OCI-LY1 (cell line): ENCODE results near the gene TMEM114.

ENCODE experiments used
- EZH2 ChIP-seq: fragments of 200-600 bp; sonication (generic), shearing (Covaris generic); IDR thresholded peaks from 2 replicates; pipeline ENCODE4 v1.8.0; 2017; ENCODE audit warnings: borderline replicate concordance, mixed run types, mild to moderate bottlenecking, antibody characterized with exemption, low read length, moderate library complexity, mixed read lengths
- TF ChIP-seq, protein P1 (sequence below): fragments of 200-600 bp; sonication (generic), shearing (Covaris generic); IDR thresholded peaks from 2 replicates; pipeline ENCODE4 v1.5.1; 2017; ENCODE audit warnings: mild to moderate bottlenecking, antibody characterized with exemption, low read length, moderate library complexity, mixed read lengths

DNA sequence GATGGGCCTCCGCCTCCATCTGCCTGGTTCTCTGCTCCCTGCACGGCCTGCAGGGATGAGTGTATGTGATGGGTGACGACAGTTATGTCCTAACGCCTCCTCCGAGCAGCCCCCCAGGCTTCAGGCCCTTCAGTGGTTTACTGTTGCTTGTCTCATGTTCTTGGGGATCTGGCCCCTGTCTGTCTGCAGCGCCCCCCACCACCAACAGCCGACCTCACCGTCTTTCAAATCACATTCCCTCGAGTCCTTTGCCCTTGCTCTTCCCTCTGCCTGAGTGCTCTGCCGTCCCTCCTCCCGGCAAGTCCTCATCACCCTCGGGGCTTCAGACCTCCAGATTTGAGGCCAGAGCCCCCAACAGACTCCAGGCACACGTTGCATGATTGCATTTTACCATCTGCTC lies 49.4 kb upstream of the TMEM114 start:
- TF ChIP-seq, protein P1, sequence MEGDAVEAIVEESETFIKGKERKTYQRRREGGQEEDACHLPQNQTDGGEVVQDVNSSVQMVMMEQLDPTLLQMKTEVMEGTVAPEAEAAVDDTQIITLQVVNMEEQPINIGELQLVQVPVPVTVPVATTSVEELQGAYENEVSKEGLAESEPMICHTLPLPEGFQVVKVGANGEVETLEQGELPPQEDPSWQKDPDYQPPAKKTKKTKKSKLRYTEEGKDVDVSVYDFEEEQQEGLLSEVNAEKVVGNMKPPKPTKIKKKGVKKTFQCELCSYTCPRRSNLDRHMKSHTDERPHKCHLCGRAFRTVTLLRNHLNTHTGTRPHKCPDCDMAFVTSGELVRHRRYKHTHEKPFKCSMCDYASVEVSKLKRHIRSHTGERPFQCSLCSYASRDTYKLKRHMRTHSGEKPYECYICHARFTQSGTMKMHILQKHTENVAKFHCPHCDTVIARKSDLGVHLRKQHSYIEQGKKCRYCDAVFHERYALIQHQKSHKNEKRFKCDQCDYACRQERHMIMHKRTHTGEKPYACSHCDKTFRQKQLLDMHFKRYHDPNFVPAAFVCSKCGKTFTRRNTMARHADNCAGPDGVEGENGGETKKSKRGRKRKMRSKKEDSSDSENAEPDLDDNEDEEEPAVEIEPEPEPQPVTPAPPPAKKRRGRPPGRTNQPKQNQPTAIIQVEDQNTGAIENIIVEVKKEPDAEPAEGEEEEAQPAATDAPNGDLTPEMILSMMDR: no peak
- TF ChIP-seq EZH2: no peak
